GM19397 (cell line): Measurements from ENCODE around the gene COBL.
"Not testable (repeated sequence)": the region's sequence is repeated elsewhere in the genome, so short reads cannot be mapped to it uniquely, and the experiment has no call there.

ENCODE experiments used
- ATAC-seq: cut with Tn5 transposase; IDR thresholded peaks from one replicate; pipeline ENCODE4 v1.9.1; 2021; ENCODE audit warnings: mild to moderate bottlenecking, moderate library complexity; ENCODE audit not compliant: unreplicated experiment

The COBL gene

DNA sequence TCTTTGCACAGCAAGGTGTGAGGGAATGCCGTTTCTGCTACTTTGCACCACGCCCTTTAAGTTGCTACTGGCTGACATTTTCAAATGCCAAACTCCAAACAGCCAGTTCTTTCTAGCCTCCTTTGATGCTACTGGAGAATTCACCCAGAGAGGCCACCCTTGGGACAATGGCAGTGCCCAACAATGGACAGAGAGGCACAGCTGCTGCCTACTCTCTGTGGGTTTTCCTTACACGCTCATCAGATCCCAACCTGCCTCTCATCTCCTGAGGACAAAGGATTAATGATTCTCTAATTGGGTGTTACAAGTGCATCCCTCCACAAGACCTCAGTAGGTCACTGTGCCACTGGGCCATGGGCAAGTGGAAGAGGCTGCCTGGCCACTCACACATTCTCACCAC lies 105.8 kb downstream of the COBL start:
- no peak for ATAC-seq

GRCh38 chr7:51209426-51209825 lies 107.2 kb downstream of the COBL start:
- no peak for ATAC-seq

DNA sequence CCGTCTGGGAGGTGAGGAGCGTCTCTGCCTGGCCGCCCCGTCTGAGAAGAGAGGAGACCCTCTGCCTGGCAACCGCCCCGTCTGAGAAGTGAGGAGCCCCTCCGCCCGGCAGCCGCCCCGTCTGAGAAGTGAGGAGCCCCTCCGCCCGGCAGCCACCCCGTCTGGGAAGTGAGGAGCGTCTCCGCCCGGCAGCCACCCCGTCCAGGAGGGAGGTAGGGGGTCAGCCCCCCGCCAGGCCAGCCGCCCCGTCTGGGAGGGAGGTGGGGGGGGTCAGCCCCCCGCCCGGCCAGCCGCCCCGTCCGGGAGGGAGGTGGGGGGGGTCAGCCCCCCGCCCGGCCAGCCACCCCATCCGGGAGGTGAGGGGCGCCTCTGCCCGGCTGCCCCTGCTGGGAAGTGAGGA lies 108.5 kb downstream of the COBL start:
- ATAC-seq: not testable (repeated sequence)

GRCh38 chr7:51198654-51199053 lies 118.0 kb downstream of the COBL start:
- ATAC-seq: no peak

DNA sequence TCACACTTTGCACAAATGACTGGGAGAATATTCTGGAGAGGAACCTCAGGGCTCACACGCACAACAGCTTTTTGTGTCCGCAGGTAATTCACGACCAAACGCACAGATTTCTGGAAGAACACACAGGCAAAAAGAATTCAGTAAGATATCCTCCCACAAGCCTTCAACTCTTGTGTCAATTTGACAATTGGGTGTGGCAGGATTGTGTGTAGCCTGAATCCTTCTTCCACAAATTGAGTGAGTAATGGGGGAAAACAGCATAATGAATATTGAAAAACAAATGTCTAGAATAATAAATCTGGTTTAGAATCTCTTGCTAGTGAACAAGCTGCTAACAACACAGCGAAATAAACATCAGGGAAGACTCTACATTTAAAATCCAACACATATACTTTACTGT lies 125.6 kb downstream of the COBL start:
- ATAC-seq: no peak

- no peak for ATAC-seq
Observed at GRCh38 chr7:51189777-51190176, 126.8 kb downstream of the COBL start.

DNA sequence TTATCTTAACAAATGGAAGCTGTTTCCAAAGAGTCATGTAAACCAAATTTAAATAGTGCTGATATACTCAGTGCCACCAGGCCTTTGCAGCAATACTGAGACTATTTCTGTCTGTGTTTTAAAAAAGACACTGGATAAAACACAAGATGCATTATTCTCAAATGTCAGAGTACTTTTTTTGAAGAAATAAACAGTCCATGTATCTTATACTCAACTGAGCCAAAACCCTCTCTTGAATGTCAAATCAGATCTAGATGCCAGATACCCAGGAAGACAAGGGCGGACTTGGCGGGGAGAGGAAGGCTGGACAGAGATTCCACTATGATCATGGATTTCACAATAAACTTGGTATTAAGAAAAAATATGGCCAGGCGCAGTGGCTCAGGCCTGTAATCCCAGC lies 127.6 kb downstream of the COBL start:
- no peak for ATAC-seq

DNA sequence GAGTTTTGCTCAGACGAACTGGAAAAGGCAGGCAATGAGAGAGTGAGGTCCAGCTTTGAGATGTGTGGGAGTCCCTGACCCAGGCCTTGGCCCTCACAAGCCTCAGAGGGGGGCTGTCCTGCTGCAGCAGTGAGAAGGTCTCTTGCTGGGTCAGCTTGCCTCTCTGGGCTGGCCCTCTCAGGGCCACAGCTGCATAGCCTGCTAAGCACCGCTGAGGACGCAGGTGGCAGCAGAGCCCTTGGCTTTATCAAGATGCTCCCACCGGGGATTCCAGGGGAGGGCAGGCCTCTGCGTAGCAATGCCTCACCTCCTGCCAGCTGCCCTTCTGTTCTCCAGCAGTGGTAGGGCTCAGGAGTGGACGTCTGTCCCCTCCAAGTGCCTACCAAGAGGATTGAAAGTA lies 128.7 kb downstream of the COBL start:
- no peak for ATAC-seq

GRCh38 chr7:51186531-51186930 lies 130.1 kb downstream of the COBL start:
- no peak for ATAC-seq

GRCh38 chr7:51182636-51183166 lies 133.9 kb downstream of the COBL start:
- ATAC-seq: no peak

DNA sequence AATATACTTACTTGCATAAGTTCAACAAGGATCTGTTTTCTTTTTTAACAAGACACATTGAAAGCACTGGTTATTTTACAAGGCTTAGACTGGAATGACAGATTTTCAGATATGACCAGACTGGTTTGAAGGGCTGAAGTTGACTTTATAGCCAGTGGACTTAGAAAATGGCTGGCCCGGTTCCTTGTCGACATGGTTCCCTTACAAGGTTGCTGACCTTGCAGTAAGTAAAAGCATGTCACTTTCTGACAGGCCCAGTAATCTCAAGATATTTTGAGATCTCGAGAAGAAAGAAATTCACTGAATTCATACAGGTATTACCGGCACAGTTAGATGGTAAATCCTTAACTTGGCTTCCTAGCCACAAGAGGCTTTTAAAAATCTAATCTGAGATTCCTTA lies 136.5 kb downstream of the COBL start:
- no peak for ATAC-seq

- ATAC-seq: no peak
Observed at GRCh38 chr7:51175992-51176388, 140.6 kb downstream of the COBL start.

GRCh38 chr7:51175316-51175991 lies 141.2 kb downstream of the COBL start:
- no peak for ATAC-seq

DNA sequence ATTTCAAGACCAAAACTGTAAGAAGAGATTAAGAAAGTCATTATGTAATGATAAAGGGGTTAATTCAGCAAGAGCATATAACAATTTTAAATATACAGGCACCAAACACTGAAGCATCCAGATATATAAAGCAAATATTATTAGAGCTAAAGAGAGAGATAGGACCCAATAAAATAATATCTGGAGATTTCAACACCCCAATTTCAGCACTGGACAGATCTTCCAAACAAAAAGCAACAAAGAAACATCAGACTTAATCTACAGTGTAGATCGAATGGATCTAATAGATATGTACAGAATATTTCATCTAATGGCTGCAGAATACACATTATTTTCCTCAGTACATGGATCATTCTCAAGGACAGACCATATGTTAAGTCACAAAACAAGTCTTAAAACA lies 151.3 kb downstream of the COBL start:
- ATAC-seq: no peak

GRCh38 chr7:51162724-51163329 lies 153.8 kb downstream of the COBL start:
- ATAC-seq: peak; percentile 91

DNA sequence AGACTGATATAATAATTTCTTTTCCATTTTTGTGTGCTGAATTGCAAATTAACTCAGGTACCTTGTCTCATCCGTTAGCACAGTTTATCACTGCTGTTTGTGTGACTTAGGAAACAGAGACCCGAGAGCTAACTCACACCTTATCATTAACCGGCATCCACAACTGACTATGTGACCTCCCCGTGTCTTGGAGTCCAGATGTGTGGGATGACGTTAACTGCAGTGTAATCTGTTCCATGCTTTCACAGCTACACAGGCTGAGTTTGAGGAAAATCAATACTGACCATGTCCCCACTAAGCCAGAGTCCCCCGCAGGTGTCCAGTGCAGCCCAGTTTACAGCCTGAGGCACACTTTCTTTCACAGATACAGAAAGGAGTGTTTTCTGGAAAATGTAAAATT lies 154.7 kb downstream of the COBL start:
- no peak for ATAC-seq

DNA sequence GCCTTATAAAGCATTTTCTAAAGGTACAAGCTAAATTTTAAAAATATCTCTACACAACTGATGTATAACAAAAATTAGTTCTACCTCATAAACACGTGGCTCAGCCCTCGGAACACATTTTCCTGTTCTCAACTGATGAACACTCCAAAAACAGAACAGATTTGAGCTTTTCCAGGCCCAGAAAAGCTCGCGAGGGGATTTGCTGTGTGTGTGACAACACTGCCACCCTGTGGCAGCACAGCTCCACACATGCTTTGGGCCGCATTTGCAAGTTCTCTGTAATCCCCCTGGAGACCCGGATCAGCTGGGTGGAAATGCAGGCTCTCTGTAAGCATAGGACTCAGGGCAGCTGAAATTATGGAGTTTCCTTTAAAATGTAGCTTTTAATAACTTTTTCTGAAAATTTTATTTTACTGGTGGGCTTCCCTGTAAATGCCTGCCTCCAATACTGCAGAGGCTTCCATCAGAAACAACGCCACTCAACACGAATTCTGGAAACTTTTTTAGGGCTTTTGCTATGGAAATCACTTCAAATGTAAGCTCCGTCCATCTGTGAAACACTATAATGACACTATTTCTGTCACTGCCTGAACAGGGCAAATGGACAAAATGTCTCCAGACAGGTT lies 155.5 kb downstream of the COBL start:
- no peak for ATAC-seq

GRCh38 chr7:51160411-51160810 lies 156.2 kb downstream of the COBL start:
- ATAC-seq: no peak

- ATAC-seq: no peak
Observed at GRCh38 chr7:51158742-51159445, 157.7 kb downstream of the COBL start.

GRCh38 chr7:51158211-51158610 lies 158.4 kb downstream of the COBL start:
- ATAC-seq: no peak

- no peak for ATAC-seq
Observed at GRCh38 chr7:51154201-51154600, 162.4 kb downstream of the COBL start.
